Fibroblast of skin of left quadriceps (primary cell): Measurements from ENCODE around the gene TOR4A.
"Not testable (repeated sequence)": the region's sequence is repeated elsewhere in the genome, so short reads cannot be mapped to it uniquely, and the experiment has no call there.

Experiments used
- DNase-seq, 2 experiments: peaks; one replicate each; pipeline ENCODE4 v3.0.0-alpha.2; 2013; ENCODE audit warnings: low read depth in 2 of 2

TOR4A gene

DNA sequence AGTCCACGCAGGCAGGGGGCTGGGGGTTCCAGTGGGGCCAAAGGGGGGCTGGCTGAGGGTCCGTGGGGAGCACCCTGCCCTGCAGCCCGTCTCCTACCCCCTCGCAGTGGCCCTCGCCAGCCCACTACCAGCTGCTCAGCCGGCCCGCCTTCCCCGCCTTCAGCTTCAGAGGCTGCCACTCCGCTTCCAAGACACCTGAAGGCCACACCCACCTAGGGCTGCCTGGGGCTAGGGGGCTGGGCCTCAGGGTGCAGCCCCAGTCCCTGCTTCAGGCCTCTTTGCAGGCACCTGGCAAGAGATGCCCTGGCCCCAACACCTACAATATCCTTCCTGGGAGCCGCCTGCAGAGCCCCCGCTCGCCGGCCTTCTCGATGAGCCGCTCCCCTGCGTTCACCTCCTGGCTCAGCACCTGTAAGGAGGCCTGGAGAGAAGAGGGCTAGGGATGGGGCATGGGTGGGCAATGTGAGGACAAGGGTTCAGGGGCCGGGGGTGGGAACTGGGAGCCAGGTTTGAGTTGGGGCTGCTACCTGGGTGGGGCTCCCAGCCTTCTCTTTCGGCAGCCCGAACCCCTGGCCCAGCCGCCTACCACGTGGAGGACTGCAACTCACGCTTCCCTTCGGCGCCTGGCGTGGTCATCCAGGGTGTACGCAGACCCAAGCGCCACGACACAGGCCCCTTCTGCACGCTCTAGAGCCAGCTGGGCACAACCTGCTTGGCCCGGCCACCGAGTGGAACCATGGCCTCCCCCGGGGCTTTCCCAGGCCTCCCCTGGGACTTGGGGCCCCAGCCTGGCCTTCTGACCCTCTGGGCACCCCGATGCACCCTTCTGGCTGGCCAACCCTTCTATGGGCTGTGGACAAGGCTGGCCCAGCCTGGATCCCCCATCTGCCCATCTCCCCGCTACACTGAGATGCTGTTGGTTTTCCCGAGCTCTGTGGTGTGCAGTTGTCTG, 24.7 kb upstream of the TOR4A start:
- DNase-seq = no peak

DNA sequence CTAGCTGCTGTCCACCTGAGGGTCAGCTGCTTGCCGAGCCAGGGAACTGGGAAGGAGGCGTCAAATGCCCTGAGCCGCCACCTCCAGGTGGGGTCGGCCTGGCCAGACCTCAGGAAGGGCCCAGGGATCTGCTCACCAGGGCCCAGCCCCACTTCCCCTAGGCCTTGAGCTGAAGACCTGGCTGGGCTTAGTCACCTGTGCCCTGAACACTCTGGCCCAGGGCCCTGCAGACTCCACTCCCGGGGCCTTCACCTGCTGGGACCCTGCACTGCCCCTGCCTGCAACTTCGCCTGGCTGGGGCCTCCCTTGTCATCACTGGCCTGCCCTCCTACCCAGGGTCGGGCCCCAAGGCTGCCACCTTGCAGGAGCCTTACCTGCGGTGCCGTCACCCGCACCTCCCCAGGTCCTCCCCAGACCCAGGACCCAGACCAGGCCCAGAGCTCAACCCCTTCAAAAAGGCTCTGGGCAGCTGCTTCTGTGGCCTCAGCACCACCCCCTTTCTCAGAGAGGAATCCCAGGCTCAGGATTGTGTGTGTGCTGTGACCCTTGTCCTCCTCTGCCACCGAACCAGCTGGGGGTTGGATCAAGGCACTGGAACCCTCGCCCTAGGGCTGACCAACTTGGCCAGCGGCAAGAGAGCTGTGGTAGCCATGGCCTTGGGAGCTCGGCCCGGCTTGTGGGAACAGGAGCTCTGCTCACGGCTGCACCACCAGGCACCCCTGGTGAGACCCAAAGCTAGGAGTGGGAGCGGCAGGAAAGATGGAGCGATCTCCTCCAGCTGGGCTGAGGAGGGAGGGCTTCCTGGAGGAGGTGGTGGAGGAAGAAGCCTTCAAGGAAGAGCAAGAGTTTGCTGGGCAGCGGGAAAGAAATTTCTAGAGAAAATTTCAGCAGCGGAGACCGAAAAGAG, 23.6 kb upstream of the TOR4A start:
- DNase-seq = no peak

DNA sequence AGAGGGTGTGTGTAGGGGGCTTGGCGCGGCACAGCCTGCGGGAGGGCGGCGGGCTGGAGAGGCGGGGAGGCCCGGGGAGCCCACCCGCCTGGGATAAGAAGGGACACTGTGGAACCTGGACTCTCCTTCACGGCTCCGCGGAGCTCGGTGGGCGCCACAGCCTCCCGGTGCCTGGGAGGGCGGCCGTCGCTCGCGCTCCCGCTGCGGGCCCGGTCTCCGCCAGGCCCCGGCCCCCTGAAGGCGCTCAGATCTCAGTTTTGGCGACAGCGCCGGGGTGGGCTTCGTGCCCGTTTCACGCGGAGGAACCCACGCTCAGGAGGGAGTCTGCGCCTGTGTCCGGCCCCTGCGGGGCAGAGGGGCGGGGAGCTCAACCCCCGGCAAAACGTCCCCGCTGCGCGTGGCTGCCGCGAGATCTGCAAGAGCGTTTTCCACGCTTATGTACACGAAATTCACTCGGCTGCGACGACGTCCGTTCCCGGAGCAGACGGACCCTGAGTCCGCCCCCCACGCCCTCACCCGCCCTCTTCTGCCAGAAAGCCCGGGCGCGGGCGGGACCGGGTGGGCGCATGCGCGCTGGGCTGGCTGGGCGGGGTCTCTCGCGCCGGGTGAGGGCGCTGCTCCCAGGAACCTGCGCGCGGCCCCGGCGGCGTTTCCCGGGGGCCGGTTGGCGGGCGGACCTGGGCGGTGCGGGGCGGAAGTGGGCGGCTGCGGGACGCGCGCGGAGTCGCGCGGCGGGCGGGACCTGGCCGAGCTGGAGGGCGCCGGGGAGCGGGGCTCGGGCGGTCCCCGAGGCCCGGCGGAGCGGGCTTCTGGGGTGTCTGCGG, 22.7 kb upstream of the TOR4A start, which contains the start of gene NELFB:
Gene NELFB, plus strand, starts transcription at position 704 of the 824 bp plus-strand sequence.
- peak; percentile 65 to 72 for DNase-seq

DNA sequence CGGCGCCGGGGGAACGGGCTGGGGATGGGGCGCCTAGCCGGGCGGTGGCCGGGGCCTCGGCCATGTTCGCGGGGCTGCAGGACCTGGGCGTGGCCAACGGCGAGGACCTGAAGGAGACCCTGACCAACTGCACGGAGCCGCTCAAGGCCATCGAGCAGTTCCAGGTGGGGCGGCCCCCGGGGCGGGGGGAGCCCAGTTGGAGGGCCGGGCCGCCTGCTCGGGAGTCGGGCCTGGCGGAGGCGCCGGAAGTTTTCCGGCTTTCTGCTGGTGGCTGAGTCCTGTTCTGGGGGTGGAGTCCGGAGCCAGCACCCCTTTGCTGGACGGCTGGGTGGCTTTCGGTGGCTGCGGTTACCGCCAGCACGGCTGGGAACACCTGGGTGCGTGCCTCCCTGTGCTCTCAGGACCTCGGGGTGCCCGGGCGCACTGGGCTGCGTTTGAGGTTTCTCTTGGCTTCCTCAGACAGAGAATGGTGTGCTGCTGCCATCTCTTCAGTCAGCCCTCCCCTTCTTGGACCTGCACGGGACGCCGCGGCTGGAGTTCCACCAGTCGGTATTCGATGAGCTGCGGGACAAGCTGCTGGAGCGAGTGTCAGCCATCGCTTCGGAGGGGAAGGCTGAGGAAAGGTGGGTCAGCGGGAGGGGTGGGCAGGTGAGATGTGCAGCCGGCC, 21.9 kb upstream of the TOR4A start:
- DNase-seq = no peak

DNA sequence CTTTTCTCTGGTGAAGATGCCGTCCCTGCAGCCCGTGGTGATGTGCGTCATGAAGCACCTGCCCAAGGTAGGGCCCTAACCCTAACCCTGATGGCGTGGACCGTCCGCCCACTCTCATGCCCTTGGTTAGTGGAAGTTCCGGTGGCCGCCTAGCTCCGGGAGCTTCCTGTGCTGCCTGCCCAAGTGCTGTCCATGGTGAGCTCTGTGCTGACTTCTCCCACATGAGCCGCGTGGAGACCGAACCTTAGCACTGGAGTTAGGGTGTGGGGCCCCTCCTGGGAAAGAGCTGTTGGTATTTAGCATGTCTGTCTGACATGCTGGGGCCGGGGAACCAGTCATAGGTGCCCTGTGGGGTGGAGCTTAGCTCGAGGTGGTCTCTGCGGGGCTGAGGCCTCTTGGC, 21.2 kb upstream of the TOR4A start:
- no peak for DNase-seq

DNA sequence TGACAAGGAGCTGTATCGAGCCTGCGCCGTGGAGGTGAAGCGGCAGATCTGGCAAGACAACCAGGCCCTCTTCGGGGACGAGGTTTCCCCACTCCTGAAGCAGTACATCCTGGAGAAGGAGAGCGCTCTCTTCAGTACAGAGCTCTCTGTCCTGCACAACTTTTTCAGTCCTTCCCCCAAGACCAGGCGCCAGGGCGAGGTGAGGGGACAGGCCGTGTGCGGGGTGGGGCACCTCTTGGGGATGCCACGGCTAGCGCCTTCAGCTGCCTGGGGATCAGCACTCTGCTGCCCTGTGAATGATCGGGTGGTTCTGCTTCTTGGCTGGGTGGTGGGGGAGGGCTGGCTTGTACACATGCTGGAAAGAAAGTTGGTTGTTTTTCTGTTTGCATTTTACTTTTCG, 20.7 kb upstream of the TOR4A start:
- DNase-seq = no peak

DNA sequence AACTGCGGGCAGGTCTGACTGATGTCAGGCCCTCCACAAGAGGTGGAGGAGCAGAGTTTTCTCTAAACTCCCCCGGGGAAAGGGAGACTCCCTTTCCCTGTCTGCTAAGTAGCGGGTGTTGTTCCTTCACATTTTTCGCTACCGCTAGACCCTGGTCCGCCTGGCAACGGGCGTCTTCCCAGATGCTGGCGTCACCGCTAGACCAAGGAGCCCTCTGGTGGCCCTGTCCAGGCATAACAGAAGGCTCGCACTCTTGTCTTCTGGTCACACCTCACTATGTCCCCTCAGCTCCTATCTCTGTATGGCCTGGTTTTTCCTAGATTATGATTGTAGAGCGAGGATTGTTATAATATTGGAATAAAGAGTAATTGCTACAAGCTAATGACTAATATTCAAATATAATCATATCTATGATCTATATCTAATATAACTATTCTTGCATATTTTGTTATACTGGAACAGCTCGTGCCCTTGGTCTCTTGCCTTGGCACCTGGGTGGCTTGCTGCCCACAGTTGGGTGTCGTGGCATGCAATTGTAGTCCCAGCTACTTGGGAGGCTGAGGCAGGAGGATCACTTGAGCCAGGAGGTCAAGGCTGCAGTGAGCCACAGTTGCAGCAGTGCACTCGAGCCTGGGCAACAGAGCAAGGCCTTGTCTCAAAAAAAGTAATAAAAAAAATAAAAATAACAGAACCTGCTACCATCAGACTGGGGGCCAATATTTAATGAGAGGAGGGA, 15.2 kb upstream of the TOR4A start:
- DNase-seq = not testable (repeated sequence)

DNA sequence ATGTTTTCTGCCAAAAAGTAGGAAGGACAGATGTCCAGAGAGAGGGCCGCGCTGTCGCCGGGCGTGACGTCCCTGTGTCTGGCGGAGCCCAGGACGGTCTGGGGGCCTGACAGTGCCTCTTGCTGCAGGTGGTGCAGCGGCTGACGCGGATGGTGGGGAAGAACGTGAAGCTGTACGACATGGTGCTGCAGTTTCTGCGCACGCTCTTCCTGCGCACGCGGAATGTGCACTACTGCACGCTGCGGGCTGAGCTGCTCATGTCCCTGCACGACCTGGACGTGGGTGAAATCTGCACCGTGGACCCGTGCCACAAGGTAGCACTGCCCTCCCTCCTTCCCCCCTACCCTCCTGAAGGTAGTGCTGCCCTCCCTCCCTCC, 14.6 kb upstream of the TOR4A start:
- no peak for DNase-seq

DNA sequence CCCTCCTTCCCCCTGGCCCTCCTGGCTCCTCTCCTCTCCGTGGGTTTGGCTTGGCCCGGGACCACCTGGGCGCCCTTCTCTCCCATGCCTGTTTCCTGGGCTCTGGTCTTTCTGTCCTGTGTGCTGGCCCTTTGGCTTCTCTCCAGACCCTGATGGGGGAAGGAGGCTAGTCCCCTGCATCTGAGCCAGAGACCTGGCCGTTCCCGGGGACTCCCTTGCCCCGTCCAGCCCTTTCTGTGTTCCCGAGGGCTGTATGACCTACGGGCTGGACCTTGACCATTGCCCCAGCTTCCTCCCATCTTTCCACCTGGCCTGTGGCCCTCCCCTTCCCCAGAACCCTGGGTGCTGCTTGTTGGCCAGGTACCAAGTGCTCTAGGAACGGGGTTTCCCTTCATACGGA, 14.0 kb upstream of the TOR4A start:
- no peak for DNase-seq

DNA sequence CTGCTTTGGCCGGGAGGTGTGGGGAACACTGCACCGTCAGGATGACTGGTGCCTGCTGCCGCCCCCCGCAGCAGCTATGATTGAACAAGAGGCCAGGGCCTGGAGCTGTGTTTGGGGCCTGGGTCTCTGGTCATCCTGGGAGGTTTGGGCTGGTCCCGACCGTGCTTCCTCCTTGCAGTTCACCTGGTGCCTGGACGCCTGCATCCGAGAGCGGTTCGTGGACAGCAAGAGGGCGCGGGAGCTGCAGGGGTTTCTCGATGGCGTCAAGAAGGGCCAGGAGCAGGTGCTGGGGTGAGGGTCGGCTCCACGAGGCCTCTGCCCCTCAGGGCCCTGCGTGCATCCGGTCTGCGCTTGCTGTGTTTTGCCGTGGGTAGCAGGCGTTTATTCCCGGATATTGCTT, 13.5 kb upstream of the TOR4A start:
- no peak for DNase-seq

DNA sequence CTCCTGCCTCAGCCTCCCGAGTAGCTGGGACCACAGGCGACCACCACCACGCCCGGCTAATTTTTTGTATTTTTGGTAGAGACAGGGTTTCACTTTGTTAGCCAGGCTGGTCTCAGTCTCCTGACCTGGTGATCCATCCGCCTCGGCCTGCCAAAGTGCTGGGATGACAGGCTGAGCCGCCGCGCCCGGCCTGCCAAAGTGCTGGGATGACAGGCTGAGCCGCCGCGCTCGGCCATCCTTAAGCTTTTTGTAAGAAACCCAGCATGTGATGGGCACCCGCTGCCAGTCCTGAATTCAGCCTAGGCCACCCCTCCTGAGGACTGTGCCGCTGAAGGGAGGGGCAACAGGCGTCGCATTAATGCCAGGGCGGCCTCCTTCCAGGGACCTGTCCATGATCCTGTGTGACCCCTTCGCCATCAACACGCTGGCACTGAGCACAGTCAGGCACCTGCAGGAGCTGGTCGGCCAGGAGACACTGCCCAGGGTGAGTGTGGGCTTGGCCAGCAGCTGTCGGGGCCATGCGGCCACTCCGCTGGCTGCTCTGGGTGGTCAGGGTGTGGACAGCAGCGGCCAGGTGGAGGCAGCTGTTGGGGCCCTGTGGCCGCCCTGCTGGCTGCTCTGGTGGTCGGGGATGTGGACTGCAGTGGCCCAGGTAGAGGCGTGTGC, 11.9 kb upstream of the TOR4A start:
- no peak for DNase-seq

DNA sequence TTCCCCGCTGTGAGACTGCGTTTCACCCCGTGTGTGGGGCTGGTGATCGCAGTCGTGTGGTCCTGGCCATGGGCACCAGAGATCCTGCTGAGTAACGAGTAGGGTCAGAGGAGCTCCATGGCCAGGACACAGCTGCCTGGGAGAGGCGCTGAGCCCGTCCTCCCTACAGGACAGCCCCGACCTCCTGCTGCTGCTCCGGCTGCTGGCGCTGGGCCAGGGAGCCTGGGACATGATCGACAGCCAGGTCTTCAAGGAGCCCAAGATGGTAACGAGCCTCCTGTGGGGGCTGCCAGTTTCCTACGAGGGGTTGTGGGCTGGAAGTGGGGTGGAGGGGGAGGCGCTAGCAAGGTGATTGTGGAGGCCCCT, 11.4 kb upstream of the TOR4A start:
- DNase-seq = no peak

DNA sequence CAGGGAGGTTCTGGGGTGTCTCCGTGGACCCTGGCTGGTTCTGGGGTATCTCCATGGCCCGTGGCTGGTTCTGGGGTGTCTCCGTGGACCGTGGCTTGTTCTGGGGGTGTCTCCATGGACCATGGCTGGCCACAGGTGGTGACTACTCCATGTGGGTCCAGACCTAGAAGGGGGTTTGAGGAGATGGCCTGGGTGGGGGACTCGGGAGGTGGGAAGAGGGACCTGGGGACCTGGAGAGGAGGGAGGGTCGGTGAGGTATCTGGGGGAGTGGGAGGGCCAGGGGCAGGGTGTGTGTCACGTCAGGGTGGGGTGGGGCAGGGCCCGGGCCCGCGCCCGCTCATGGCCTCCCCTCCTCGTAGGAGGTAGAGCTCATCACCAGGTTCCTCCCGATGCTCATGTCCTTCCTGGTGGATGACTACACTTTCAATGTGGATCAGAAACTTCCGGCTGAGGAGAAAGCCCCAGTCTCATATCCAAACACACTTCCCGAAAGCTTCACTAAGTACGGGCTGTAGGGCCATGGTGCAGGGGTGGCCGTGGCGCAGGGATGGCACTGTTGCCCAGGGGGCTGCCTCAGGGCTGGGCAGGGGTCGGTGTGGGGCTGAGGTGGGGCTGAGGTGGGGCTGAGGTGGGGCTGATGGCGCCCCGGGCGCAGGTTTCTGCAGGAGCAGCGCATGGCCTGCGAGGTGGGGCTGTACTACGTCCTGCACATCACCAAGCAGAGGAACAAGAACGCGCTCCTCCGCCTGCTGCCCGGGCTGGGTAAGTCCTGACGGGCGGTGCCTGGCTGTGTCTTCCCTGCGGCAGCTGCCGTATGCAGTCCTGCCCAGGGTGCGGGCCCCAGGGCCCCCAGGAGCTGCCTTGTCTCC, 10.7 kb upstream of the TOR4A start:
- no peak for DNase-seq

DNA sequence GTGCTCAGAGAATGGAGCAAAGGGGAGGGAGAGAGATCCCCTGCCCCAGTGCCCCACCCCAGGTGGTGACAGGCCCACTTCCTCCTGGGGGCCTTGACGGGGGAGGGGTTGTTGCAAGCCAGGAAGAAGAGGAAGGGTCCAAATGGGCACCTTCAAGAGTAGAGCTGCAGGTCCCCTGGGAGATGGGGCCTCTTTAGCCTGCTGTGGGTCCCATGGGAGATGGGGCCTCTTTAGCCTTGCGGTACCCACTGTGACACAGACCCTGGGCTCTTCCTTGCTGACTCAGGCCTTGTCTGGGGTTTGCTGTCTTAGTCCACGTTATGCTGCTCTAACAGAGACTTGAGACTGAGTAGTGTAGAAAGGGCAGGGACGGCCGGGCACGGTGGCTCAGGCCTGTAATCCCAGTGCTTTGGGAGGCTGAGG, 9.6 kb upstream of the TOR4A start:
- DNase-seq = no peak

DNA sequence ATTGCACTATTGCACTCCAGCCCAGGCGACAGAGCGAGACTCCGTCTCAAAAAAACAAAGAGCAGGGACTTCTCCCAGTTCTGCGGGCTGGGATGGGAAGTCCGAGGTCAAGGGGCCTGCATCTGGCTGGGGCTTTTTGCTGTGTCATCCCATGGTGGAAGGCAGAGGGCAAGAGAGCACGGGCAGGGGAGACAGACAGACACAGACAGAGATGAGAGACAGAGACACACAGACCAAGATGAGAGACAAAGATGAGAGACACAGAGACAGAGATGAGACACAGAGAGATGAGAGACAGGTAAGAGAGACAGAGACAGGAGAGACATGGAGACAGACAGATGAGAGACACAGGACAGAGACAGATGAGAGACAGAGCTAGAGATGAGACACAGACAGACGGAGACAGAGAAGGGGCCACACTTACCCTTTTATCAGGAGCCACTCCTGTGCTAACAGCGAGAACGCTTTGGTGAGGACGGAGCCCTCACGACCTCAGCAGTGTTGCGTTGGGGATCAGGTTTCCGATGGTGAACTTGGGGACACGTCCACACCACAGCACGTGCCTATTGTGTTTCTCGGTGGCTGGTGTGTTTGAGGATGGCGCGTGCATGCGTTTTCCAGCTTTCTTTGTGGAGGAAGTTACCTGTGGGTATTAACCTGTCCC, 8.9 kb upstream of the TOR4A start:
- DNase-seq = no peak

DNA sequence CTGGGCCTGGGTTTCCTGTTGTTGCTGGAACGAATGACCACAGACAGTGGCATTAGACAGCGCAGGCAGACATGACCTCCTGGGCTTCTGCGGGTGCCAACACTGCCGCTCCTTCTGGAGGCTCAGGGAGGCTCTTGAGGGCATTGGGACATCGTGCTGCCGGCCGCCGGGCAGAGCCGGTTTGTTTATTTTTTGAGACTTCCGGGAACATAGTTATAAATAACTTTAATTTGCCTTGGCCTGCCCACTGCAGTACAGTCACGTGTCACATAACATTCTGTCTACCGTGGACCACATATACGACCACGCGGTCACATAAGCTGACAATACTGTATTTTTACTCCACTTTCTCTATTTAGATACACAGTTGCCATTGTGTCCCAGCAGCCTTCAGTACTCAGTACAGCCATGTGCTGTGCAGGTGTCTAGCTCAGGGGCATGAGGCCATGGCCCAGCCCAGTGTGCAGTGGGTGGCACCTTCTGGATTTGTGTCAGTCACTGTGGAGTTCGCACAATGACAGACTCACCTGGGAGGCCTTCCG, 8.2 kb upstream of the TOR4A start:
- DNase-seq = no peak

DNA sequence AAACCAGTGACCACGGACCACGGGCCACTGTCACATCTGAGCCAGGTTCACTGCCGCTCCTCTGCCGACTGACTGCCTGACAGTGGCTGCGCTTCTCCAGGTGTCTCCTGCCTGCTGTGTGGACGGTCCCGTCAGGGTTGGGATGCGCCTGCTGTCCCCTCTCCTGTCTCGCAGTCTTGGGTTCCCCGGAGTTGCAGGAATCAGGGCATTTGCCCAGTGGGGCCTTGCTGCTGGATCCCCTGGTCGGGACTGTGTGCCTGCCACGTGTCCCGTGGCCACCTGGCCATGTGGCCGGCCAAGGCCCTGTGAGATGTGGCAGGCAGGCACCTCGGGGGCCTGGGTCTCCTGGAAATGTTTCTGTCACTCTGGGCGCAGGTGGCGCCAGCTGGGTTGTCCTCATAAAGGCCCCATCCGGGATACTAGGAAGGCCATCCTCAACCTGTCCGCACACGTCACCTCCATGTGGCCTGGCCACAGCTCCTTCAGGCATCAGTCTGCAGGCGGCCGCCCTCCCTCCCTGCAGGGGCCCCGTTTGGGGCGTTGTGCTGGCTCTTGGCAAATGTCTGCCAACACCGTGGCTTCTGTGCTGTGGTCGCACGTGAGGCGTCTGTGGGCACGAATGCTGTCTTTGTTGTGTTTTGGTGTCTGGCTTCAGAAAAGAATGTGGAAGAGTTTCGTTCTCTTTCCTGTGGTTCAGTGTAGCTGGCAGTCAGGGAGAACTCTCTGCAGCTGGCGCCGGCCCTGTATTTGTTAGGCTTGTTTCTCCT, 6.4 kb upstream of the TOR4A start:
- DNase-seq = no peak
